BJ (cell line): ENCODE results near the gene LMTK2. TPM values are rescaled to one million over a fixed set of nuclear protein-coding genes. Genes with fewer than 3 reads are reported as not detected.

Source experiments
- CTCF ChIA-PET: fragments of 350-600 bp; formaldehyde crosslinking; extraction: SDS; loops from one replicate; lab custom pipeline; 2021; ENCODE audit warnings: antibody characterized with exemption, inconsistent platforms; lab: Yijun Ruan, JAX
- POLR2A ChIA-PET: fragments of 300-600 bp; sonication (Branson Sonifier 250); formaldehyde crosslinking; extraction: SDS; loops from one replicate; lab custom pipeline; 2021; ENCODE audit warnings: antibody characterized with exemption; lab: Charles Lee
- DNase-seq: peaks from one replicate; pipeline ENCODE4 v3.0.0-alpha.2; 2011; ENCODE audit warnings: low read depth
- H3K27me3 ChIP-seq: 2 replicates; pipeline ENCODE4 v1.6.0; 2011; ENCODE audit warnings: low read length; ENCODE audit not compliant: control insufficient read depth, insufficient read depth
- H3K36me3 ChIP-seq: 2 replicates; pipeline ENCODE4 v1.5.1; 2011; ENCODE audit warnings: low read length; ENCODE audit not compliant: control insufficient read depth, insufficient read depth
- H3K4me3 ChIP-seq: 2 replicates; pipeline ENCODE4 v1.5.1; 2011; ENCODE audit warnings: low read depth, mild to moderate bottlenecking, control low read depth, low read length
- polyA plus RNA-seq: library from polyadenylated mRNA; depleted of rRNA; stranded (reverse); fragments of >200 nt; gene quantifications from 2 replicates; pipeline ENCODE4 v1.2.3, GENCODE V29; 2011; rRNA removed
- TF ChIP-seq, protein P1 (sequence below): IDR thresholded peaks from 2 replicates; pipeline ENCODE4 v1.5.1; 2011; ENCODE audit warnings: low read depth, mild to moderate bottlenecking, control low read depth, inconsistent platforms, low read length, moderate library complexity; ENCODE audit not compliant: insufficient read depth

LMTK2 gene
- polyA plus RNA-seq, 1 experiment = 3.8 TPM

GRCh38 chr7:98254951-98255610 is 148.4 kb downstream of the LMTK2 start:
- POLR2A ChIA-PET = no interaction called here

DNA sequence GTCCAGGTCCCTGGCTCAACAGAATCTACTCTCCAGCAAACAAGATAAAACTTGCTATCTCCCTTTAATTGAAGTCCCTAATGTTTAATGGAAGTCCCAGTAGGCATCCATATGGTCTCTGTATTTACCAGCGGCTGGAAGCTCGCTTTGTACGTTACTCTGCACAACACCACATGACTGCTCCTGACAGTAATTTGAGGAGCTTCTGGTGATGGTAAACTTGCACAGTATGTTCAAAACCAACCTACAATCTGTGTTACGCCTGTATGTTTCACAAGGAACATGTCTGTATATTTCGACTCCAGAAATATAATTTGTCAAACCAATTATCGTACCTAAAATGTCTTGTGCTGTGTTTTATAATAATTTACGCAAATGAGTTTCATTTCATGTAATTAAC is 149.8 kb downstream of the LMTK2 start:
- CTCF ChIA-PET = interaction anchor here (1.1 kb wide), 1 partner anchor 10 kb away, joined by 3 read pairs; no protein-coding TSS in a partner anchor

More at GRCh38 chr7:98254951-98255610, 148.4 kb downstream of the LMTK2 start:
- CTCF ChIA-PET = interaction anchor here (0.6 kb wide), 1 partner anchor 11 kb away, joined by 3 read pairs; no protein-coding TSS in a partner anchor
- H3K36me3 ChIP-seq = peaks cover 5% of the 10 kb centered on the region
- TF ChIP-seq, protein P1, sequence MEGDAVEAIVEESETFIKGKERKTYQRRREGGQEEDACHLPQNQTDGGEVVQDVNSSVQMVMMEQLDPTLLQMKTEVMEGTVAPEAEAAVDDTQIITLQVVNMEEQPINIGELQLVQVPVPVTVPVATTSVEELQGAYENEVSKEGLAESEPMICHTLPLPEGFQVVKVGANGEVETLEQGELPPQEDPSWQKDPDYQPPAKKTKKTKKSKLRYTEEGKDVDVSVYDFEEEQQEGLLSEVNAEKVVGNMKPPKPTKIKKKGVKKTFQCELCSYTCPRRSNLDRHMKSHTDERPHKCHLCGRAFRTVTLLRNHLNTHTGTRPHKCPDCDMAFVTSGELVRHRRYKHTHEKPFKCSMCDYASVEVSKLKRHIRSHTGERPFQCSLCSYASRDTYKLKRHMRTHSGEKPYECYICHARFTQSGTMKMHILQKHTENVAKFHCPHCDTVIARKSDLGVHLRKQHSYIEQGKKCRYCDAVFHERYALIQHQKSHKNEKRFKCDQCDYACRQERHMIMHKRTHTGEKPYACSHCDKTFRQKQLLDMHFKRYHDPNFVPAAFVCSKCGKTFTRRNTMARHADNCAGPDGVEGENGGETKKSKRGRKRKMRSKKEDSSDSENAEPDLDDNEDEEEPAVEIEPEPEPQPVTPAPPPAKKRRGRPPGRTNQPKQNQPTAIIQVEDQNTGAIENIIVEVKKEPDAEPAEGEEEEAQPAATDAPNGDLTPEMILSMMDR = no peak
- no peak overlapping the region for H3K4me3 ChIP-seq
- no peak for DNase-seq
- no peaks in the 10 kb centered on the region for H3K27me3 ChIP-seq

GRCh38 chr7:98257701-98258100 is 151.0 kb downstream of the LMTK2 start:
- no peaks in the 10 kb centered on the region for H3K27me3 ChIP-seq
- peaks cover 5% of the 10 kb centered on the region for H3K36me3 ChIP-seq
- H3K4me3 ChIP-seq = no peak overlapping the region
- no peak for DNase-seq
- CTCF ChIA-PET = interaction anchor here (1.4 kb wide), 1 partner anchor 9 kb away, joined by 3 read pairs; no protein-coding TSS in a partner anchor
- POLR2A ChIA-PET = no interaction called here
- TF ChIP-seq, protein P1 = no peak

More for the DNA sequence above, 149.8 kb downstream of the LMTK2 start:
- POLR2A ChIA-PET = no interaction called here
- H3K27me3 ChIP-seq = no peaks in the 10 kb centered on the region
- TF ChIP-seq, protein P1 = no peak
- DNase-seq = no peak
- no peak overlapping the region for H3K4me3 ChIP-seq
- peaks cover 5% of the 10 kb centered on the region for H3K36me3 ChIP-seq

Other genes starting within 250 kb of the LMTK2 start
- 73.4 and 113 TPM in 2 replicates for gene ASNS, start 234.5 kb upstream of the LMTK2 start, polyA plus RNA-seq
- gene OCM2, start 116.7 kb upstream of the LMTK2 start, polyA plus RNA-seq = not detected in 2 replicates
- gene BHLHA15, start 104.6 kb downstream of the LMTK2 start, polyA plus RNA-seq = not detected in 2 replicates
- gene TECPR1, start 145.4 kb downstream of the LMTK2 start, polyA plus RNA-seq = 2.7 and 2.8 TPM in 2 replicates
- gene BRI3, start 174.8 kb downstream of the LMTK2 start, polyA plus RNA-seq = 150 and 163 TPM in 2 replicates